Neutrophil (primary cell): ENCODE data around the gene CD81.

Experiments
- H3K27ac ChIP-seq: fragments of 200-600 bp; sonication (generic); 2 replicates; pipeline ENCODE4 v1.5.1; 2016; ENCODE audit warnings: mild to moderate bottlenecking, moderate library complexity
- H3K27me3 ChIP-seq: fragments of 200-600 bp; sonication (generic); 2 replicates; pipeline ENCODE4 v1.6.0; 2016; ENCODE audit warnings: mild to moderate bottlenecking
- H3K36me3 ChIP-seq: fragments of 200-600 bp; sonication (generic); 2 replicates; pipeline ENCODE4 v1.5.1; 2017
- H3K4me1 ChIP-seq, 2 experiments: fragments of 200-600 bp in 1 of 2; sonication (generic) in 1 of 2; 1 replicate in 1 of 2; 2 replicates in 1 of 2; pipeline versions ENCODE4 v1.5.1 to v1.6.1; 2013 to 2016; ENCODE audit warnings: low read depth in 1 of 2, low read length in 1 of 2, mild to moderate bottlenecking in 1 of 2, moderate library complexity in 1 of 2; ENCODE audit not compliant: control insufficient read depth in 1 of 2, insufficient read depth in 1 of 2
- H3K4me3 ChIP-seq, 2 experiments: fragments of 200-600 bp in 1 of 2; sonication (generic) in 1 of 2; 1 replicate in 1 of 2; 2 replicates in 1 of 2; pipeline ENCODE4 v1.5.1; 2013 to 2016; ENCODE audit warnings: low read depth in 1 of 2, low read length in 1 of 2, mild to moderate bottlenecking in 1 of 2, moderate library complexity in 1 of 2
- H3K9me3 ChIP-seq: fragments of 200-600 bp; sonication (generic); 2 replicates; pipeline ENCODE4 v1.5.1; 2016
- CTCF ChIP-seq: fragments of 200-600 bp; sonication (generic); IDR thresholded peaks from 2 replicates; pipeline ENCODE4 v1.5.1; 2016; ENCODE audit warnings: antibody characterized with exemption

CD81 gene

GRCh38 chr11:2417856-2418692 is 41.0 kb downstream of the CD81 start:
- Histone ChIP-seq H3K36me3 (no peaks in the 10 kb centered on the region), H3K4me3 (no peak overlapping the region), H3K27me3 (peaks cover 10% of the 10 kb centered on the region), H3K27ac (no peak overlapping the region), H3K4me1 (peaks cover 0 to 12% of the 10 kb centered on the region in 2 experiments), H3K9me3 (no peaks in the 10 kb centered on the region)
- no peak for TF ChIP-seq CTCF

GRCh38 chr11:2418693-2419360 is 41.7 kb downstream of the CD81 start:
- TF ChIP-seq CTCF: no peak
- Histone ChIP-seq H3K27ac (no peak overlapping the region), H3K27me3 (peaks cover 10% of the 10 kb centered on the region)

GRCh38 chr11:2419638-2420501 is 42.8 kb downstream of the CD81 start:
- Histone ChIP-seq H3K27ac (no peak overlapping the region), H3K36me3 (no peaks in the 10 kb centered on the region), H3K4me1 (peaks cover 0 to 12% of the 10 kb centered on the region in 2 experiments), H3K9me3 (no peaks in the 10 kb centered on the region), H3K27me3 (peaks cover 10% of the 10 kb centered on the region), H3K4me3 (no peak overlapping the region)
- TF ChIP-seq CTCF: peak; percentile 74

More at GRCh38 chr11:2418693-2419360, 41.7 kb downstream of the CD81 start:
- Histone ChIP-seq H3K4me1 (peaks cover 0 to 12% of the 10 kb centered on the region in 2 experiments), H3K36me3 (no peaks in the 10 kb centered on the region), H3K9me3 (no peaks in the 10 kb centered on the region), H3K4me3 (no peak overlapping the region)

- peaks cover 10% of the 10 kb centered on the region for H3K27me3 ChIP-seq
- H3K4me3 ChIP-seq: no peak overlapping the region
- H3K27ac ChIP-seq: no peak overlapping the region
- peak; percentile 90 for TF ChIP-seq CTCF
- H3K36me3 ChIP-seq: no peaks in the 10 kb centered on the region
- H3K4me1 ChIP-seq: peaks cover 0 to 12% of the 10 kb centered on the region in 2 experiments
- H3K9me3 ChIP-seq: no peaks in the 10 kb centered on the region
These were observed 43.6 kb downstream of the CD81 start for GRCh38 chr11:2420502-2421225.
